Stimulated activated CD4-positive, alpha-beta T cell treated with anti-CD3 and anti-CD28 coated beads, Interleukin-15, amount 100 ng/mL, for 1 hour (primary cell): ENCODE results near the gene WDR72.
"Not testable (repeated sequence)": the region's sequence is repeated elsewhere in the genome, so short reads cannot be mapped to it uniquely, and the experiment has no call there.

ENCODE experiments used
- DNase-seq, 2 donors: peaks; one replicate each; pipeline ENCODE4 v3.0.0-alpha.2; 2020; ENCODE audit warnings: low read depth in 1 of 2, low spot score in 1 of 2

The WDR72 gene

DNA sequence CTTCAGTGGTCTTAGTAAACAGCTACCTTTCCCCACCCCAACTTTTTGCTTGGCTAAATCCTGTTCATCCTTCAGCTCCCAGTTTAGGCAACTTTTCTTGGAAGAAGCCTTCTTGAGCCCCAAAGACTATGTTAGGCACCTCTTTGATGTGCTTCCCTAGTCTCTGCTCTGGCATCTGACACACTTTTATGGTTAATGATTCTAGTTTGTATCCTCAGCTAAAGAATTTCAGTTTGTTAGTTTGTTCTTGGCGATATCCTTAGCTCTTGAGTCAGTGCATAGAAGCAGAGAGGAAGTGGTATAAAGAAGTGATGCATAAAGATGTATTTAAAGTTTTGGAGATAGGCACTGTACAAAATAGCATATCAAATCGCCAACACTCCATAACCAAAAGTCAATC is 168.4 kb downstream of the WDR72 start:
- DNase-seq: no peak

DNA sequence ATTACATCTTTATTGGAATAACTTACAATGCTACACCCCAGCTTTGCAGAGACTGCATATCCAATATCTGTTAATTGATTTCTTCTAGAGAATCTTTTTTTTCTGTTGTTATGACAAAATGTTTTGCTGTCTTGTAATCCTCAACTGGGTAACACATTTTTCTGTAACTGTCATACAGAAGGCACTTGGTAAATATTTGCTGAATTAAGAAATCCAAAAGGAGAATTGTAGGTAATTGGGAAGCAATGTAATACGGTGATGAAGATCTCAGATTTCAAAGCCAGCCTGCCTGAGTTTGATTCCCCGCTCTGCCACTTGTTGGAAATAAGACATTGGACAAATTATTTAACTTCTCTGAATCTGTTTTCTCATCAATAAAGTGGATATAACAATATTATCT is 169.1 kb downstream of the WDR72 start:
- DNase-seq: no peak

DNA sequence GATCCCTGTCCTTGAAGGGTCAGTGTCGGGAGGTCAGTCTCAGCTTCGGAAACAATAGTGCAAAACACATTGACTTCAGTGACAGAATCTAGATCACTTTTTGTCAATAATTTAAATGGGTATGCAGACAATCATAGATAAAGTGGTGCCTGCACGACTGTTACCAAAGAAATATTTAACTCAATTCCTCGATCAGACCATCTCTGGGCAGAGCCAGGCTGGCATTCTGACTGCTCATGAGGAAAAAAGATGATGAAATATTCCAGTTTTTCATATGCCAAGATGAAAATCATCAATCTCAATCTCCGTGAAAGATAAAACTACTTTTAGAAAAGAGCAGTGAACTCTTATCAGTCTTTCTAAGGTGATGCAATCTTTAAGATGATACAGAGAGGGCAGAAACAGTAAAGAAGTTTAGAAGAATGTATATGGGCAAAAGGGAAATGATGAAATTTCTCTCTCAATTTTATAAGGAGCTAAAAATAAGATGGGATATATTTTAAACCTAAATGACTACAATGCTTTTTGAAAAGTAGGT is 169.9 kb downstream of the WDR72 start:
- no peak for DNase-seq

DNA sequence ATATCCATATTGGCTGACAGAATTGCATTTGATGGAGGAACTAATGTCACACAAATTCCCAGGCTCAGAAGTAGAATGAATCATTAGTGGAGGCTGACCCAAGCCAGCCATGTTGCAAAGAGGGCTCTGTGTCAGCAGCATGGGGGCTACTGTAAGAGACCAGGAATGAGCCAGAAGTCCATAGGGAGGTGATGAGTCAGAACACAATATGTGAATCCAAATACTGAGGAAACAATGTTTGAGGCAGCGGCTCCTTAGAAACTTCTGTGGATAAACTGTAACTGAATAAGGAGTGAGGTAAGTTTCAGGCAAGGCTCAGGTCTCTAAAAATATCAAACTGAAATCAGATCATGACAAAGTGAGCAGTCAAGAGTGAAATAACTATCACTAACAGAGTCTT is 170.7 kb downstream of the WDR72 start:
- DNase-seq: no peak

DNA sequence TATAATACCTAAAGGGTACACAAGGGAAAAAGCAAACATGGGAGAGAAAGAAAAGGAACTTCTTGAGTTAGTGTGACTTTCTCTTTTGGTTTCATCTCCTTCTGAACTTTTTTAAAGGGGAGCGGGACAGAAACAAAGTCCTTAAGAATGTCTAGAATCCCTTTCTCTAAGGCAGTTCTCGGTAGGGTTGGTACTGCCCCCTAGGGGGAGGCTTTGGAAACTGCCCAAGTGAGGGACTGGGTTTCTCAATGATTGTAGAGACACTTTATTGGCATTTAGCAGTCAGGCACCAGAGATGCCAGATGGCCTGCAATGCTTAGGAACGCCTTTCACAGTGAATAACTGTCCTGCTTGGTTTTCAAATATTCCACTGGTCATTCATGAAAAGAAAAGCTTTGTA is 172.7 kb downstream of the WDR72 start:
- DNase-seq: no peak

DNA sequence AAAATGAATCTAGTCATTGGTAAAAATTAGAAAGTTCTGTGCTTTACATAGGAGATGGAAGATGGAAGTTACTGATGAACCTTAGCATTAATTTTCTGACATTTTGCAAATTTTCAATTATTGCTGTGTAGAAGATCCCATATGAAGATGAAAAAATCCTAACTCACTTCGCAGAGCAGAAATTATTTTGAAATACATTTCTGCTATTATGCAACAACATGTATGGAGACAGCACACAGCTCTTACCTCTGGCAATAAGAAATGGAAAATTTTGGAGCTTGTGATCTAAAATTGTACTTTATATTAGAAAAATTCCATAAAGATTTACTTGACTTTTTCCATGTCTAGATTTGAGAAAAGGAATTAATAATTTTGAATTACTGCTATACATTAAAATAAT is 177.9 kb downstream of the WDR72 start:
- DNase-seq: no peak

DNA sequence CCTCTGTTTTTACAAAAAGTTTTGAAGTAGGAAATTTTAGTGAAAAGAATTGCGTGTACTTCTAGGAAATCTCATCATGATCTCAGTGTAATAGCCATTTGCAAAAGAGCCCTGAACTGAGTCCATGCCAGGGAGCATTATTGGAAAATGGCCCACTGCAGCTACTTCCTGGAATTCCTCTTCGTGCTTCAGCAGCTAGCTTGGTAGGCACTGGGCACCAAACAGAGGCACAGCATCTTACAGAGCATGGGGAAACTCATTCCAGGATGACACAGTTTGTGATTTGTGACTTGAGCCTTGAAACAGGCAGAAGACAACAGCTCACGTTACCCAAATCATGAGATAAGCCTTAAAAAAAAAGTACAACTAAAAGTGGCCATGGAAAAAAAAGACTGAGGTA is 179.1 kb downstream of the WDR72 start:
- DNase-seq: no peak

DNA sequence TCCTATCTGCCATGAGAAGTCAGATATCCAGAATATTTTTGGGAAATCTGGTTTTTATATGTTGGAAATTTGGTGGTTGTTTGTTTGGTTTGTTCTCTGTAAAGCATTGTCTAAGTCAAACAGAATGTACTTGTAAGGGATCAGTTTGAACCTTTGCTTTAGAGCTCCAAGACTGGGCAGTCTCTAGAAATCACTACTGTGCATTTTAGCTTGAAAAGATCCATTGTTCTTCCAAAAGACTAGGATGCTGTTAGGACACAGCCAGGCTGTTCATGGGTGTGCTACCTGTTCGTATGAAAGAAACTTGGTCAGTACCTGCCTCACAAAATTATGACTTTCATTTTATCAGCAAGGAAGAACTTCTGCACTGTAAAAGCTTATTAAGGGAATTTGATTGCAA is 182.6 kb downstream of the WDR72 start:
- no peak for DNase-seq

DNA sequence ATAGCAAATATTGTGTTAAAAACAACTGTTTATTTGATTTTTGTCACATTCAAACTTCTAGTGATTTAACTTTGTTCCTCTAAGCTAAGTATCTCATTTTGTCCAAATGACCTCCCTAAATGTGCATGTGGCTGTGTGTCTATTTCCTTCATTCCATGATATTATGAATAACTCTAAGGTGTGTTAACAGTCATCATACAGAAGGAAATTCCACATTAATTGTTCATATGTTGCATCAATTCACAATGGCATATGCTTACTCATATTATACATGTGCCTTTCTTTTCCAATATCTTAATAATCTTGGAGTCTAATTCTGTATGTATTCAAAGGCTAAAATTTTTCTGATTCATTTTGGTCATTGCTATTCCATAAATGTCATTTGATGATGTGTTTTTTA is 186.4 kb downstream of the WDR72 start:
- no peak for DNase-seq

DNA sequence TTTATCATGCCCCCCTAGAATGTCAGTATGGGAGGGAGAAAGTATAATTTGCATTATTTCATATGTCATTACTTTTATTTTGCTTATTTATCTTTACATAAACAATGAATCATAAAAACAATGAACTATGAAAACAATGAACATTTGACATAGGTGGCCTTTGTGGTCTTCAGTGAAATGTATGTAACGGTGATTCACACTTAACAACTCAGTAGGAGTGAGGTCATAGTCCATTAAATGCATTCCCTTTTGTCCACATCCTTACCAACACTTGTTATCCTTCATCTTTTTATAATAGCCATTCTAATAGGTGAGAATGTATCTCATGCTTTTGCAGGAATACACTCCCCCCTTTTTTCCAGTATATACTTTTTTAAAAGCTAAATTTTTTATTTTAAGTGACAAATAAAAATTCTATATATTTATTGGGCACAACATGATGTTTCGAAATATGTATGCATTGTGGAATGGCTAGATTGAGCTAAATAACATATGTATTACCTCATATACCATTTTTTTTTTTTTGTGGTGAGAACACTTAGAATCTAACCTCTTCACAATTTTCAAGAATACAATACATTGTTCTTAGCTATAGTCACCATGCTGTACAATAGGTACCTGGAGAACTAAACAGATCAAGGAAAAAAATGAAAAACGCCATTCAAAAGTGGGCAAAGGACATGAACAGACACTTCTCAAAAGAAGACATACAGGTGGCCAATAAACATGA is 189.5 kb downstream of the WDR72 start:
- no peak for DNase-seq

DNA sequence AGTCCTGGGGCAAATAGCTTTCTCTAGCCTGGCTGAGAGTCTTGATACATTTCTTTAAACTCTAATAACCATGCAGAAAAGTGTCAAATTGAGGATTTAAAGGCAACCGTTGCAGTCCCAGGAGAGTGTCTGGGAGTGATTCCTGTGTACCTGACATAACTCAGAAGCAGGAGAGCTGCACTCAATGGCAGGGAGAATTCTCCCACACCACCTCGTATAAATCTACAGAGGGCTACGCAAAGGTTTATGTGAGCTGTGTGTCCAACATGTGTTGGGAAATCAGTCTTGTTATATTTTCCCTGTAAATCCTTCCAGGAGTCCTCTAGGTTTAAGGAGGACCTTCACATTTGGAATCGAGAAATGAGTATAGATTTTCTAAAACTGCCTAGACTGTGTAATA is 192.6 kb downstream of the WDR72 start:
- no peak for DNase-seq

DNA sequence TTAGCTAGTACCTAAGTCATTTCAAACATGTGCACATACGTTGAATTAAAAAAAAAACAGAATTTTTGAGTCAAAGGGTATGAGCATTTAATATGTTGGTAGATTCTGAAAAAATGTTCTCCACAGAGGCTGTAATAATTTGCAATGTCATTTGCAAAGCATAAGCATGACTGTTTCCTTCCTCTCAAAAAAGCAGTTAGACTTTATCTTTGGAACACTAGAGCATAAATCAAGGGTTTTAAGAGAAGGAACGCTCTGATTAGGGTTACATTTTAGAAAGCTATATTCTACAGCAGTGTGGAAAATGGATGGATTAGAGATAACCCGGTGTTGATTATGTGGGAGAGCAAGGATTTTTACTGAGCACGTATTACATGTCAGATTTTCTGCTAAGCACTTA is 193.7 kb downstream of the WDR72 start:
- DNase-seq: no peak

DNA sequence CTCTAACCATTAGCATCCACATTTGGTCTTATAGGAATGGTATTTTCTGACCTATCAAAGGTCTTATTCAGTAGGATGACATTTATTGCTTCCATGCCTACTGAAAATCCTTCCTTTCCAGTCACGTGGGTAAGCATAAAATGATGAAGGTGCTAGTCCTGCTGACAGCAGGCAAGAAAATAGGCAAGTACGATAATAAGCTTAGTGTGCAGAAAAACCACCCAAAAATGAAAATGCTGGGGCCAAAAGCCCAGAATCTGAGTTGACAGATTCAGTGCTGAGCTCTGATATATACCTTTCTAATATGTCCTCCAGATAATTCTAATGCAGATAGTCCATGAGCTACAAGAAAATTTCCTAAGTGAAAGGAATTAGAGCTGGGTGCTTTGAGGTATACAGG is 194.8 kb downstream of the WDR72 start:
- no peak for DNase-seq

DNA sequence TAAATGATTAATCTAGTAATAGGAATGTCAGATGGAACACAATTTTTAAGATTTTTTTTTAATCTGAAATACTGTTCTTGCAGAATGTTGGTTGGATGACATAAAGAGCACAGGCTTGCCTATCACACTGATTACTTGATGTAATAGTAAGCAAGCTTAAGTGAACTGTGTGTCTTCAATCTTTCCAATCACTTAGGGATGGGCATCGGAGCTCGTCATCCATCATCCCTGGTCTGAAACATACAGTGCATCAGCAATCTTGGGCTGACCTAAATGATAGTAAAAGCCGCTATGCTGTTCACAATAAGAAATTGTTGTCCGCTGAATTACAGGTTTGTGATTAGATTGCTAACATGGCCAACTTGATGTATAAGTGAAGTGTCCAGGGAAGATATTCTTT is 195.8 kb downstream of the WDR72 start:
- DNase-seq: no peak

DNA sequence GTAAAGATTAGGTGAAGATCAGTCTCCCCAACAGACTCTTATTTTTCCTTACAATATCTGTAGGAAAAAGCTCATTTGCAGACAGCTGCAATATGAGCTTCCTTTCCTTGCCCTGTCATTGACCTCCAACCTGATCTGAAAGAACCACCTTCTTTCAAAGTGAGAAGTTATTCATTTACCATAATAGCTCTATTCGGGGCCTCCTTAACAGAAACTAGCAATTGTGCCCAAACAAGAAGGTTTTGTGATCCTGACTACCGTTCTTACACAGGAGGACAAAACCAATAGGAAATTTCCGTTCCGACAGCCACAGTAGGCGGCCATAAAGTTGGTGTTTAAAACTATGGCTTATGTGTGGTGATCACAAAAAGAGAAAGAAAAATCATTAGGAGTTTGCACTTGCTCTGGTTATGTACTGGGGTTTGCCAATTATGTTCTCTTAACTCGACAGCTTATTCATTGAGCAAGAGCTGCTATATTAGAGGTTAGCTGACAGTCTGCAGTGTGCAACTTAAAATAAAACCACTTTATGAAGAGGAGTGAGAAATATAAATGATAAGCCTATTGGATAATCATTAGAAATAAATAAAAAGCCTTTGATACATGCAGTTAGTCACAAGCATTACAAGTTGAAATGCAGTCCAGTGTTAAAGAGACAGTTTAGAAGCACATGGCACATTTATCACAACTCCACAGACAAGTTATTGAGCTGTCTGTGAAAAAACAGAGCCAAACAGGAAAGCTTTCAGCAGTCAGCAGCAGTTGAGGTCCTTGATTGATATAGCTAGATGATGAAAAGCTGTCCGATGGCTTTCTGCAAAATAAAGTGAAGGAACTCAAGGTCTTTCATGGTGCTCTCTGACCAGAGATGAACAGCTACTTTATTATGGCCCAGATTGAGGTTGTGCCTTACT is 199.8 kb downstream of the WDR72 start:
- no peak for DNase-seq

DNA sequence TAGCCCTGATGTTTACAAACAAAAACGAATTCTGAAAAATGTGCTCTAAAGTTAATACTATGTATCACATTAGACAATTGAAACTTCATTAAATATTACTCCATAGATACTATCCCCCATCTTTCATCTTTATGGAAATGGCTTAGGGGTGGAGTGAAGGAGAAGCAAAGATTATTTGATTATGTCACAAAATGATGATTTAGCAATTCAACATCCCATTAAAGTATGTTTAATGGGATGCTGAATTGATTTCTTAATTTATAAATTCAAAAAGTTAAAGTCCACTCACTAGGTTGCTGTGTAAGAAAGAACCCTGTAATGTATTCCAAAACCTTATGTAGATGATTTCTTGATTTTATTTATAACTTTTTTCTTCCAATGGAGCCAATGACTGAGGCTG is 201.1 kb downstream of the WDR72 start:
- DNase-seq: no peak

DNA sequence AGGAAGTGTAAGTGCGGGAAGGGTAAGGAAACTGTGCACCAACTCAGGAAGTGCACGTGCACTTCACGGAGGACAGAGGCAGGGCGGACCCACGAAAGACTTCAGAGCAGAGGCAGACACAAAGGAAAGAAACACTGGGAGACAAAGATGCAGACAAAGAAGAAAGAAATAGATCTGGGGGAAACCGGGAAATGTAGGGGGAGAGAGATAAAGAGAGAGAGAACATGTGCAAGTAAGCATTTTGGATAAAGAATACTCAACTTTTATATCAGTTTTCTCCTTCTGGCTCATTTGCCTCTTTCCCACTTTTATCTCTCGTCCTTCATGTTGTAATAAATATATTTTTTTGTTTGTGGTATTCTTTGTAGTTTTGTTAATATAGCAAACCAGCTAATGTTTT is 204.2 kb downstream of the WDR72 start:
- DNase-seq: no peak

DNA sequence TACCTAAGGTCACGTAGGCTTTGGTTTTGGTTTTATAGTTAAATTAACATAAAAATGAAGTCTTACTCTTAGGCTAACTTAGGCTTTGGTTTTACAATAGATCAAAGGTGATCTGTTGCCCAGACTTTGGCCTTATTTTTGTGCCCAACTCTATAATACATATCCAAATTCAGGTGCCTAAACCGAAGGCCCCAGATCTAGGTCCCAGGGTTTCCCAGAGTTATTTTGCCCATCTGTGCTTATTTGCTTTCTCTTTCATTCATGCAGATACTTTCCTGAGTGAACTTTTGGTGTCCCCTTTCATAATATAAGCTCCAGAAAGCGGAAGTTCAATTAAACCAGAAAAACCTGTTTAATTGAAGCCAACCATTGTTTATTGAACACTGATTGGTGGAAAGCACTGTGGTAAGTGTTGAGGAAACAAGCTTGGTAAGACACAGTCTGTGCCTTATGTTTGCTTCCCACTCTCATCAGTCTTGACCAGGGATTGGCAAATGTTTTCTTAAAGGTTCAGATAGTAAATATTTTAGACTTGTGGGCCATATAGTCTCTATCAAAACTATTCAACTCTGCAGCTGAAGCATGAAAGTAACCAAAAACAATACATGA is 209.7 kb downstream of the WDR72 start:
- no peak for DNase-seq

DNA sequence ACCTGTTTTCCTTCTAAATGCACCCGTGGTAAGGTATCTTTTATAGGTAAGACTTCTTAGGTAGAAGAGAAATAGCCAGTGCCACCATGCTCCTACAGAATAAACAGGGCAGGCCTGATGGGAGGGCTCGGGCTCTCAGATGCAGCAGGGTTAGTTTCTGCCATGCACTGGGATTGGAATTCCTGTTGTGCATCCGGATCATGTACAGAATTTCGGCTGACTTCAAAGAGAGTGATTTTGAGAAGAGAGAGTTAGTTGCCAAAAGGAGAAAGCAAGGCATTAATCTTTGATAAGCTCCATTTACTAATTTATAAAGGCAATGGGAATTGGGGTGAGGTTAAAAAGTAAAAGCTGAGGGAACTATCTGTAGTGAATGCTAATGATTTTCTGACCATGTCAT is 211.2 kb downstream of the WDR72 start:
- DNase-seq: no peak

DNA sequence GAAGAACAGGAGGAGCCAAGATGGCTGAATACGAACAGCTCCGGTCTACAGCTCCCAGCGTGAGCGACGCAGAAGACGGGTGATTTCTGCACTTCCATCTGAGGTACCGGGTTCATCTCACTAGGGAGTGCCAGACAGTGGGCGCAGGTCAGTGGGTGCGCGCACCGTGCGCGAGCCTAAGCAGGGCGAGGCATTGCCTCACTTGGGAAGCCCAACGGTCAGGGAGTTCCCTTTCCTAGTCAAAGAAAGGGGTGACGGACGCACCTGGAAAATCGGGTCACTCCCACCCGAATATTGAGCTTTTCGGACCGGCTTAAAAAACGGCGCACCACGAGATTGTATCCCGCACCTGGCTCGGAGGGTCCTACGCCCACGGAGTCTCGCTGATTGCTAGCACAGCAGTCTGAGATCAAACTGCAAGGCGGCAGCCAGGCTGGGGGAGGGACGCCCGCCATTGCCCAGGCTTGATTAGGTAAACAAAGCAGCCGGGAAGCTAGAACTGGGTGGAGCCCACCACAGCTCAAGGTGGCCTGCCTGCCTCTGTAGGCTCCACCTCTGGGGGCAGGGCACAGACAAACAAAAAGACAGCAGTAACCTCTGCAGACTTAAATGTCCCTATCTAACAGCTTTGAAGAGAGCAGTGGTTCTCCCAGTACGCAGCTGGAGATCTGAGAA is 218.7 kb downstream of the WDR72 start:
- DNase-seq: not testable (repeated sequence)

DNA sequence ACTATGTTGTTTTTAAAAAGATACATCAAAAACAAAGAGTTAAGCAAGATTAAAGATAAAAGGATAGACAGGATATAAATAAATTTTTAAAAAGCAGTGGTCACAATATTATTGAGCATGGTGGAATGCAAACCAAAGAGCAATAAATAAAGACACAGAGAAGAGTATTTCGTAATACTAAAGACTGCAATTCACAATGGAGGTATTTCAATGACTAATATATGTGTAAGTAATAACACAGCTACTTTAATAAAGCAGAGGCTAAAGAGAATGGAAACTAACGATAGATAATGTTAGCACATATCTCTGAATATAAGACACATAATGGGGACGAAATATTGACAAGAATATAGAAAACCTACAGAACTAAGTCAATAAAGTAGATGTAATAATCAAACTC is 219.6 kb downstream of the WDR72 start:
- no peak for DNase-seq
